KMS-11 (cell line): ENCODE results near the gene CDK4.
A peak's percentile ranks its signal among the peaks of the same experiment; 100 is the strongest.

ENCODE experiments used
- H2AFZ ChIP-seq: fragments of 200-600 bp; sonication (generic); 2 replicates; pipeline ENCODE4 v1.6.1; 2016; ENCODE audit warnings: antibody characterized with exemption, mixed run types, low read depth
- H3K27ac ChIP-seq: fragments of 200-600 bp; sonication (generic); 2 replicates; pipeline ENCODE4 v1.6.1; 2016; ENCODE audit warnings: mild to moderate bottlenecking, mixed run types
- H3K27me3 ChIP-seq: fragments of 200-600 bp; sonication (generic); 2 replicates; pipeline ENCODE4 v1.6.1; 2017; ENCODE audit warnings: mild to moderate bottlenecking, low read depth, mixed run types, moderate library complexity; ENCODE audit not compliant: insufficient read depth
- H3K36me3 ChIP-seq: fragments of 200-600 bp; sonication (generic); 2 replicates; pipeline ENCODE4 v1.6.1; 2017; ENCODE audit warnings: mild to moderate bottlenecking, mixed run types; ENCODE audit not compliant: insufficient read depth
- H3K4me1 ChIP-seq: fragments of 200-600 bp; sonication (generic); 2 replicates; pipeline ENCODE4 v1.6.1; 2016; ENCODE audit warnings: mild to moderate bottlenecking, low read depth, mixed run types; ENCODE audit not compliant: poor library complexity, severe bottlenecking
- H3K4me2 ChIP-seq: fragments of 200-600 bp; sonication (generic); 2 replicates; pipeline ENCODE4 v1.7.0; 2016; ENCODE audit warnings: mild to moderate bottlenecking, mixed run types
- H3K4me3 ChIP-seq: fragments of 200-600 bp; sonication (generic); IDR thresholded peaks from 2 replicates; pipeline ENCODE4 v1.6.1; 2017; ENCODE audit warnings: low read depth, low read length, mixed read lengths; ENCODE audit not compliant: insufficient read depth
- H3K79me2 ChIP-seq: fragments of 200-600 bp; sonication (generic); 2 replicates; pipeline ENCODE4 v1.6.1; 2016; ENCODE audit warnings: low read depth, mixed run types; ENCODE audit not compliant: insufficient read depth
- H3K9ac ChIP-seq: fragments of 200-600 bp; sonication (generic); 2 replicates; pipeline ENCODE4 v1.6.1; 2016; ENCODE audit warnings: mild to moderate bottlenecking, mixed run types
- H4K20me1 ChIP-seq: fragments of 200-600 bp; sonication (generic); 2 replicates; pipeline ENCODE4 v1.6.1; 2016; ENCODE audit warnings: mild to moderate bottlenecking, mixed run types; ENCODE audit not compliant: insufficient read depth
- TF ChIP-seq, protein P1 (sequence below): fragments of 200-600 bp; sonication (generic); conservative IDR thresholded peaks from 2 replicates; pipeline ENCODE4 v1.6.1; 2017; ENCODE audit warnings: low read depth, mild to moderate bottlenecking, antibody characterized with exemption, low read length, moderate library complexity, mixed read lengths

CDK4 gene

DNA sequence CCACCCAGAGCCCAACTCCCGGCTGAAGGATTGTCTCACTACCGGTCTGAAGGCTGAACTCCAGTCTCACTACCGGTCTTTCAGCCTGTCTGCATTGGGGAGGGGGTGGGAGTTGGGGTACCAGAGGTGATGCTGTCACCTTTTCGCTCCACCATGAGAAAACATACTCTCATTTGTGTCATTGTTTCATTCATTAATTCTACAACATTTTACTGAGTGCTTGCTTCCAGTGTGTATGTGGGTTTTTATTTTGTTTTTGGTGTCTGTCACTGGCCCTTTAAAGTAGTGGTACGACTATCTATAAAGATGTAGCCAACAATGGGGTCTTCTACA is 524 bp upstream of the CDK4 start:
- Histone ChIP-seq H3K36me3 (peaks cover 28% of the 10 kb centered on the region), H3K9ac (peak overlapping the region; percentile 6; the same call in 1 of the 2 replicates), H3K27me3 (no peaks in the 10 kb centered on the region), H3K79me2 (peaks cover 41% of the 10 kb centered on the region), H4K20me1 (no peaks in the 10 kb centered on the region), H3K4me2 (peak overlapping the region; percentile 80), H3K4me1 (peaks cover 42% of the 10 kb centered on the region), H2AFZ (peak overlapping the region; percentile 52), H3K4me3 (no peak overlapping the region), H3K27ac (peak overlapping the region; percentile 36; the same call in 1 of the 2 replicates)
- TF ChIP-seq, protein P1, sequence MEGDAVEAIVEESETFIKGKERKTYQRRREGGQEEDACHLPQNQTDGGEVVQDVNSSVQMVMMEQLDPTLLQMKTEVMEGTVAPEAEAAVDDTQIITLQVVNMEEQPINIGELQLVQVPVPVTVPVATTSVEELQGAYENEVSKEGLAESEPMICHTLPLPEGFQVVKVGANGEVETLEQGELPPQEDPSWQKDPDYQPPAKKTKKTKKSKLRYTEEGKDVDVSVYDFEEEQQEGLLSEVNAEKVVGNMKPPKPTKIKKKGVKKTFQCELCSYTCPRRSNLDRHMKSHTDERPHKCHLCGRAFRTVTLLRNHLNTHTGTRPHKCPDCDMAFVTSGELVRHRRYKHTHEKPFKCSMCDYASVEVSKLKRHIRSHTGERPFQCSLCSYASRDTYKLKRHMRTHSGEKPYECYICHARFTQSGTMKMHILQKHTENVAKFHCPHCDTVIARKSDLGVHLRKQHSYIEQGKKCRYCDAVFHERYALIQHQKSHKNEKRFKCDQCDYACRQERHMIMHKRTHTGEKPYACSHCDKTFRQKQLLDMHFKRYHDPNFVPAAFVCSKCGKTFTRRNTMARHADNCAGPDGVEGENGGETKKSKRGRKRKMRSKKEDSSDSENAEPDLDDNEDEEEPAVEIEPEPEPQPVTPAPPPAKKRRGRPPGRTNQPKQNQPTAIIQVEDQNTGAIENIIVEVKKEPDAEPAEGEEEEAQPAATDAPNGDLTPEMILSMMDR, result no peak

DNA sequence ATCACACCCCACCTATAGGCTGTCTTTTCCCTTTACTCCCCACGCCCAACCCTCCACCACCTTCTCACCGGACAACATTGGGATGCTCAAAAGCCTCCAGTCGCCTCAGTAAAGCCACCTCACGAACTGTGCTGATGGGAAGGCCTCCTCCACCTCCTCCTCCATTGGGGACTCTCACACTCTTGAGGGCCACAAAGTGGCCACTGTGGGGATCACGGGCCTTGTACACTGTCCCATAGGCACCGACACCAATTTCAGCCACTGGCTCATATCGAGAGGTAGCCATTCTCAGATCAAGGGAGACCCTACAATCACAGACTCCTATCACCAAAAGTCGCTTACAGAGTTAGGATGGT is 700 bp downstream of the CDK4 start:
- peaks cover 41% of the 10 kb centered on the region for H3K79me2 ChIP-seq
- H3K4me1 ChIP-seq, result peaks cover 38% of the 10 kb centered on the region
- peak overlapping the region; percentile 88 for H3K4me2 ChIP-seq
- peak overlapping the region; percentile 90 for H3K9ac ChIP-seq
- H3K27me3 ChIP-seq, result no peaks in the 10 kb centered on the region
- no peaks in the 10 kb centered on the region for H4K20me1 ChIP-seq
- peaks cover 28% of the 10 kb centered on the region for H3K36me3 ChIP-seq
- peak overlapping the region; percentile 35 for H2AFZ ChIP-seq
- peak overlapping the region; percentile 64 for H3K27ac ChIP-seq
- peak overlapping the region; percentile 71 for H3K4me3 ChIP-seq
- TF ChIP-seq, protein P1, result no peak

DNA sequence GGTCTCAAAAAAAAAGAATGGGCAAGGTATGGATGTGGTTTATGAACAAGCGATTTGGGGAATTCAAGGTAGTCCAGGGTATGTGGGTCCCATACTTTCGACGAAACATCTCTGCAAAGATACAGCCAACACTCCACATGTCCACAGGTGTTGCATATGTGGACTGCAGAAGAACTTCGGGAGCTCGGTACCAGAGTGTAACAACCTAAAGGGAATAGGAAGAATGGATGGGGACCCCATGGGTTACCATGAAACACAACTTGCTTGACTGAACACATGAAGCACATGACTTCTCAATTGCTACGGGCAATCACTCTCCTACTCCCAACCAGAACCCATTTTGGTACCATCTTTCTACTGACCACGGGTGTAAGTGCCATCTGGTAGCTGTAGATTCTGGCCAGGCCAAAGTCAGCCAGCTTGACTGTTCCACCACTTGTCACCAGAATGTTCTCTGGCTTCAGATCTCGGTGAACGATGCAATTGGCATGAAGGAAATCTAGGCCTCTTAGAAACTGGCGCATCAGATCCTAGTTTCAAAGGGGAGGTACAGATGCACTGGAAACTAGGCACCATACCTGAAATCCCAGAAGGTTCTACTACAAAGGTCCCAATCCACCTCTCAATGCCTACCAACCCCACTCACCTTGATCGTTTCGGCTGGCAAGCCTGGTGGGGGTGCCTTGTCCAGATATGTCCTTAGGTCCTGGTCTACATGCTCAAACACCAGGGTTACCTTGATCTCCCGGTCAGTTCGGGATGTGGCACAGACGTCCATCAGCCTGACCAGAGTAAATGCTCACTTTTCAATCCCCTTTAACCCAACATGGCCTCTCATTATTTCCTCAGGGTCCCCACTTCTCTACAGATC is 1.3 kb downstream of the CDK4 start:
- TF ChIP-seq, protein P1, result no peak
- H3K36me3 ChIP-seq, result peaks cover 28% of the 10 kb centered on the region
- H3K9ac ChIP-seq, result peak overlapping the region; percentile 90
- H3K4me3 ChIP-seq, result peak overlapping the region; percentile 71
- peaks cover 33% of the 10 kb centered on the region for H3K4me1 ChIP-seq
- no peaks in the 10 kb centered on the region for H4K20me1 ChIP-seq
- H3K27ac ChIP-seq, result peak overlapping the region; percentile 64
- no peak overlapping the region for H2AFZ ChIP-seq
- peaks cover 41% of the 10 kb centered on the region for H3K79me2 ChIP-seq
- H3K4me2 ChIP-seq, result peak overlapping the region; percentile 88
- no peaks in the 10 kb centered on the region for H3K27me3 ChIP-seq

DNA sequence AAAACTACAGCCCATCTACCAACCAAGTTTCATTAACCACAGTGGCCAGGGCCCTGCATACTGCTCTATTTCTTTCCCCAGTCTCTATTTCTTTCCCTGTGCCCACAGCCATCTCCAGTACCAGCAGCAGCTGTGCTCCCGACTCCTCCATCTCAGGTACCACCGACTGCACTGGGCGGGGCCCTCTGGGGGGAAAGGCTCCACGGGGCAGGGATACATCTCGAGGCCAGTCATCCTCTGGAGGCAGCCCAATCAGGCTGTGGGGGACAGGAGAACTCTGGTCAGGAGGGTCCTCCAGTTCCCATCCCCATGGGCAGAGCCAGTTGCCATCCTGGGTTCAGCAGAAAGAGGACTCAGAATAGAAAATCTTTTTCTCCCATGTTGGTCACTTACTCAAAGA is 3.0 kb downstream of the CDK4 start:
- TF ChIP-seq, protein P1, result no peak
- H3K27me3 ChIP-seq, result no peaks in the 10 kb centered on the region
- peaks cover 33% of the 10 kb centered on the region for H3K4me1 ChIP-seq
- H3K4me2 ChIP-seq, result no peak overlapping the region
- H4K20me1 ChIP-seq, result no peaks in the 10 kb centered on the region
- no peak overlapping the region for H3K4me3 ChIP-seq
- no peak overlapping the region for H2AFZ ChIP-seq
- peaks cover 41% of the 10 kb centered on the region for H3K79me2 ChIP-seq
- peaks cover 28% of the 10 kb centered on the region for H3K36me3 ChIP-seq
- no peak overlapping the region for H3K27ac ChIP-seq
- no peak overlapping the region for H3K9ac ChIP-seq
